H9 (cell line): ENCODE measurements around the gene ABCA4. TPM values are rescaled to one million over a fixed set of nuclear protein-coding genes. Genes with fewer than 3 reads are reported as not detected.

Experiments used
- DNase-seq: peaks from one replicate; pipeline ENCODE4 v3.0.0-alpha.2; 2017
- H2AFZ ChIP-seq: one replicate; pipeline ENCODE4 v1.6.1; 2013; ENCODE audit warnings: mild to moderate bottlenecking, low read length, control low read depth, moderate library complexity
- H2AK5ac ChIP-seq: 2 replicates; pipeline ENCODE4 v1.6.1; 2013; ENCODE audit warnings: low read length, control low read depth, mixed read lengths; ENCODE audit not compliant: insufficient read length
- H2BK120ac ChIP-seq: one replicate; pipeline ENCODE4 v1.6.1; 2013; ENCODE audit warnings: low read depth, mild to moderate bottlenecking, low read length, control low read depth, inconsistent platforms; ENCODE audit not compliant: poor library complexity, severe bottlenecking
- H2BK12ac ChIP-seq: 2 replicates; pipeline ENCODE4 v1.6.1; 2013; ENCODE audit warnings: low read length, control low read depth, mixed read lengths, low read depth; ENCODE audit not compliant: insufficient read length
- H2BK15ac ChIP-seq: 2 replicates; pipeline ENCODE4 v1.6.1; 2013; ENCODE audit warnings: low read depth, low read length, control low read depth
- H2BK20ac ChIP-seq: one replicate; pipeline ENCODE4 v1.6.1; 2013; ENCODE audit warnings: low read depth, mild to moderate bottlenecking, low read length, control low read depth, inconsistent platforms; ENCODE audit not compliant: poor library complexity, severe bottlenecking
- H2BK5ac ChIP-seq: 2 replicates; pipeline ENCODE4 v1.6.1; 2013; ENCODE audit warnings: low read length, control low read depth, mixed read lengths; ENCODE audit not compliant: insufficient read length
- H3K14ac ChIP-seq: 2 replicates; pipeline ENCODE4 v1.6.1; 2013; ENCODE audit warnings: low read length, control low read depth; ENCODE audit not compliant: insufficient read depth
- H3K18ac ChIP-seq: 2 replicates; pipeline ENCODE4 v1.6.1; 2013; ENCODE audit warnings: low read depth, mild to moderate bottlenecking, mixed read lengths, low read length, control low read depth; ENCODE audit not compliant: insufficient read length
- H3K23ac ChIP-seq: 2 replicates; pipeline ENCODE4 v1.6.1; 2013; ENCODE audit warnings: low read length, control low read depth, mixed read lengths, low read depth; ENCODE audit not compliant: insufficient read length
- H3K23me2 ChIP-seq: 2 replicates; pipeline ENCODE4 v1.6.1; 2013; ENCODE audit warnings: low read depth, mild to moderate bottlenecking, mixed read lengths, low read length, control low read depth; ENCODE audit not compliant: insufficient read length, poor library complexity, severe bottlenecking
- H3K27ac ChIP-seq: 2 replicates; pipeline ENCODE4 v1.5.1; 2013; ENCODE audit warnings: low read length, control low read depth, mixed read lengths, low read depth; ENCODE audit not compliant: insufficient read length
- H3K27me3 ChIP-seq: 2 replicates; pipeline ENCODE4 v1.6.1; 2013; ENCODE audit warnings: low read length, control low read depth, inconsistent platforms; ENCODE audit not compliant: insufficient read depth
- H3K4ac ChIP-seq: 2 replicates; pipeline ENCODE4 v1.6.1; 2013; ENCODE audit warnings: low read depth, mild to moderate bottlenecking, control low read depth, inconsistent platforms, low read length, moderate library complexity
- H3K4me1 ChIP-seq: 2 replicates; pipeline ENCODE4 v1.6.1; 2013; ENCODE audit warnings: low read length, control low read depth, inconsistent platforms; ENCODE audit not compliant: insufficient read depth
- H3K4me2 ChIP-seq: 2 replicates; pipeline ENCODE4 v1.6.1; 2013; ENCODE audit warnings: low read length, control low read depth, mixed read lengths; ENCODE audit not compliant: insufficient read length, insufficient read depth
- H3K56ac ChIP-seq: 2 replicates; pipeline ENCODE4 v1.6.1; 2013; ENCODE audit warnings: low read depth, mild to moderate bottlenecking, mixed read lengths, low read length, control low read depth; ENCODE audit not compliant: insufficient read length
- H3K79me1 ChIP-seq: 2 replicates; pipeline ENCODE4 v1.6.1; 2013; ENCODE audit warnings: low read depth, mild to moderate bottlenecking, moderate library complexity, low read length, control low read depth, inconsistent platforms; ENCODE audit not compliant: insufficient read depth, poor library complexity, severe bottlenecking
- H3K79me2 ChIP-seq: 2 replicates; pipeline ENCODE4 v1.6.1; 2013; ENCODE audit warnings: low read length, control low read depth, inconsistent platforms; ENCODE audit not compliant: insufficient read depth
- H3K9ac ChIP-seq: 2 replicates; pipeline ENCODE4 v1.6.1; 2013; ENCODE audit warnings: low read length, control low read depth, mixed read lengths; ENCODE audit not compliant: insufficient read length; ENCODE audit errors: extremely low read depth
- H3K9me3 ChIP-seq: one replicate; pipeline ENCODE4 v1.6.1; 2013; ENCODE audit warnings: low read depth, low read length, inconsistent platforms; ENCODE audit not compliant: control insufficient read depth
- H3T11ph ChIP-seq: one replicate; pipeline ENCODE4 v1.6.1; 2013; ENCODE audit warnings: mild to moderate bottlenecking, low read length, control low read depth, inconsistent platforms
- H4K20me1 ChIP-seq: one replicate; pipeline ENCODE4 v1.6.1; 2013; ENCODE audit not compliant: control insufficient read depth, insufficient read length, insufficient read depth
- H4K5ac ChIP-seq: 2 replicates; pipeline ENCODE4 v1.6.1; 2013; ENCODE audit warnings: low read depth, mild to moderate bottlenecking, mixed read lengths, low read length, control low read depth; ENCODE audit not compliant: insufficient read length
- H4K8ac ChIP-seq: replicated peaks from 2 replicates; pipeline ENCODE4 v1.6.1; 2013; ENCODE audit warnings: low read length, control low read depth, mixed read lengths, low read depth; ENCODE audit not compliant: insufficient read length
- H4K91ac ChIP-seq: 2 replicates; pipeline ENCODE4 v1.6.1; 2013; ENCODE audit warnings: low read depth, mild to moderate bottlenecking, moderate library complexity, mixed read lengths, low read length, control low read depth; ENCODE audit not compliant: insufficient read length
- H3K27ac Mint-ChIP-seq, 3 experiments: 2 replicates in 2 of 3; 3 replicates in 1 of 3; pipeline ENCODE4 v1.8.0; 2020 to 2021; ENCODE audit warnings: mixed read lengths in 3 of 3, mild to moderate bottlenecking in 1 of 3, moderate library complexity in 1 of 3
- H3K27me3 Mint-ChIP-seq: 2 replicates; pipeline ENCODE4 v1.8.0; 2021; ENCODE audit warnings: low read depth, mild to moderate bottlenecking, moderate library complexity, mixed read lengths
- H3K36me3 Mint-ChIP-seq, 3 experiments: 2 replicates in 2 of 3; 3 replicates in 1 of 3; pipeline ENCODE4 v1.8.0; 2020 to 2021; ENCODE audit warnings: low read depth in 3 of 3, mixed read lengths in 3 of 3; ENCODE audit not compliant: insufficient read depth in 1 of 3
- H3K4me1 Mint-ChIP-seq, 2 experiments: 2 replicates each; pipeline ENCODE4 v1.8.0; 2020; ENCODE audit warnings: mixed read lengths in 2 of 2
- H3K4me3 Mint-ChIP-seq, 2 experiments: 2 replicates in 1 of 2; 3 replicates in 1 of 2; pipeline ENCODE4 v1.8.0; 2020 to 2021; ENCODE audit warnings: mild to moderate bottlenecking in 2 of 2, mixed read lengths in 2 of 2, moderate library complexity in 1 of 2
- H3K9me3 Mint-ChIP-seq, 2 experiments: 2 replicates in 1 of 2; 3 replicates in 1 of 2; pipeline ENCODE4 v1.8.0; 2020; ENCODE audit warnings: mild to moderate bottlenecking in 2 of 2, mixed read lengths in 2 of 2, moderate library complexity in 1 of 2
- WGBS: extraction: QIAGEN DNeasy Blood & Tissue Kit; methylation state at CpG from one replicate; pipeline ENCODE4 v1.1.7; 2013; ENCODE audit warnings: missing lambda C conversion rate, low lambda C conversion rate, mixed read lengths; ENCODE audit not compliant: insufficient read length; ENCODE audit errors: extremely low coverage; 5-methylcytosine and 5-hydroxymethylcytosine counted together
- total RNA-seq: library from RNA; stranded (reverse); gene quantifications from 2 replicates; pipeline ENCODE4 v1.2.1, GENCODE V29; 2021
- TF ChIP-seq, protein P1 (sequence below): fragments of 200-600 bp; sonication (generic); conservative IDR thresholded peaks from 3 replicates; pipeline ENCODE4 v1.8.0; 2021; ENCODE audit warnings: antibody characterized with exemption, mild to moderate bottlenecking

Gene ABCA4
- total RNA-seq, 1 experiment from 2014 or later: not detected

DNA sequence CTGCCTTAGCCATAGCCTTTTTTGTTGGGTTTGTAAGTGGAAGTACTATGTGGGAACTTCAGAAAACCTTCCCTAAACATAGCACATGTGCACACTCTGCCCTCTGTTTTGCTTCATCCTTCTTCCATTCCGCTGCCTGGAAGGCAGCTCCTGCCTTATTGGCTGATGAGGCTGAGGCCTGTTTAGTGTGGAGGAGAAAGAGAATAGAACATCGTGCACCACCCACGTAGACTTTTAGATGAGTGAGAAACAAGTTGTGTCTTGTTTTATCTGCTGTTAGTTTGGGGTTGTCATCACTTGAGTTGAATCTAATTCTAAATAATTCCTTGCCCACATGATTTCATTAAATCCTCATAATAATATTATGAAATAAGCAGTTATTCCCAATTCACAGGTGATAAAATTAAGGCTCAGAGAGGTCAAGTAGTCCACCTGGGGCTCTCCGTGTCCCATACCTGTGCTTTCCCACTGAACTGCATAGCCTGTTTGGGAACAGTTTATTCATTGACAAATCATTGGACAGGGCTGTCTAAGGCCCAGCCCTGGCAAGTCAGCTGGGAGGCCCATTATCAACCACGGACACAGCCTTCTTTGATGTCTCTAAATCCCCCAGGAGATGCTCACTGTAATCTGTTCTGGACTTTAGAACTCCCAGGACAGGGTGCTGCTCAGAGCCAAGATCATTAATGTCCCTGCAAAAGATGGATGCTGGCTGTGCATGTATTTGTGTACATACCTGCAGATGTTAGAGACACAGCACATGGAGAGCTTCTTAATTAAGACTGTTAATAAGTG is 93.0 kb downstream of the ABCA4 start:
- no peak overlapping the region for H3K4ac ChIP-seq
- H3K79me2 ChIP-seq: no peaks in the 10 kb centered on the region
- H4K5ac ChIP-seq: no peak overlapping the region
- H4K91ac ChIP-seq: no peak overlapping the region
- no peak overlapping the region for H2BK5ac ChIP-seq
- no peaks in the 10 kb centered on the region for H3K4me1 ChIP-seq
- TF ChIP-seq, protein P1, sequence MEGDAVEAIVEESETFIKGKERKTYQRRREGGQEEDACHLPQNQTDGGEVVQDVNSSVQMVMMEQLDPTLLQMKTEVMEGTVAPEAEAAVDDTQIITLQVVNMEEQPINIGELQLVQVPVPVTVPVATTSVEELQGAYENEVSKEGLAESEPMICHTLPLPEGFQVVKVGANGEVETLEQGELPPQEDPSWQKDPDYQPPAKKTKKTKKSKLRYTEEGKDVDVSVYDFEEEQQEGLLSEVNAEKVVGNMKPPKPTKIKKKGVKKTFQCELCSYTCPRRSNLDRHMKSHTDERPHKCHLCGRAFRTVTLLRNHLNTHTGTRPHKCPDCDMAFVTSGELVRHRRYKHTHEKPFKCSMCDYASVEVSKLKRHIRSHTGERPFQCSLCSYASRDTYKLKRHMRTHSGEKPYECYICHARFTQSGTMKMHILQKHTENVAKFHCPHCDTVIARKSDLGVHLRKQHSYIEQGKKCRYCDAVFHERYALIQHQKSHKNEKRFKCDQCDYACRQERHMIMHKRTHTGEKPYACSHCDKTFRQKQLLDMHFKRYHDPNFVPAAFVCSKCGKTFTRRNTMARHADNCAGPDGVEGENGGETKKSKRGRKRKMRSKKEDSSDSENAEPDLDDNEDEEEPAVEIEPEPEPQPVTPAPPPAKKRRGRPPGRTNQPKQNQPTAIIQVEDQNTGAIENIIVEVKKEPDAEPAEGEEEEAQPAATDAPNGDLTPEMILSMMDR: no peak
- H3K27ac Mint-ChIP-seq: no peak overlapping the region
- no peak for DNase-seq
- no peak overlapping the region for H3K14ac ChIP-seq
- H4K20me1 ChIP-seq: no peaks in the 10 kb centered on the region
- peaks cover 4 to 7% of the 10 kb centered on the region in 2 experiments; a peak in 3 of 4 replicates for H3K4me1 Mint-ChIP-seq
- H3K27ac ChIP-seq: no peak overlapping the region
- no peak overlapping the region for H3K23ac ChIP-seq
- H3K27me3 Mint-ChIP-seq: peaks cover 4% of the 10 kb centered on the region
- H3K4me3 Mint-ChIP-seq: no peak overlapping the region
- no peaks in the 10 kb centered on the region for H3K23me2 ChIP-seq
- H2BK15ac ChIP-seq: no peak overlapping the region
- no peaks in the 10 kb centered on the region for H3K36me3 Mint-ChIP-seq
- no peak overlapping the region for H2AFZ ChIP-seq
- no peak overlapping the region for H3T11ph ChIP-seq
- no peaks in the 10 kb centered on the region for H3K9me3 ChIP-seq
- H2BK20ac ChIP-seq: no peak overlapping the region
- H3K27me3 ChIP-seq: no peaks in the 10 kb centered on the region; the same call in 1 of the 2 replicates
- no CpG with 5 or more reads among the region's 5 CpGs for WGBS
- no peaks in the 10 kb centered on the region for H3K79me1 ChIP-seq
- H2BK12ac ChIP-seq: no peak overlapping the region
- no peak overlapping the region for H2AK5ac ChIP-seq
- no peak overlapping the region for H3K18ac ChIP-seq
- H2BK120ac ChIP-seq: no peak overlapping the region
- H3K56ac ChIP-seq: no peak overlapping the region
- H4K8ac ChIP-seq: no peak overlapping the region
- H3K9me3 Mint-ChIP-seq: no peaks in the 10 kb centered on the region
- H3K9ac ChIP-seq: no peak overlapping the region
- H3K4me2 ChIP-seq: no peak overlapping the region
